HG03354 (cell line): ENCODE measurements around the gene TACC3.
"Not testable (repeated sequence)": the region's sequence is repeated elsewhere in the genome, so short reads cannot be mapped to it uniquely, and the experiment has no call there.

Experiments used
- ATAC-seq: cut with Tn5 transposase; IDR thresholded peaks from one replicate; pipeline ENCODE4 v1.9.1; 2021; ENCODE audit warnings: mild to moderate bottlenecking; ENCODE audit not compliant: unreplicated experiment, poor library complexity, severe bottlenecking

Gene TACC3

DNA sequence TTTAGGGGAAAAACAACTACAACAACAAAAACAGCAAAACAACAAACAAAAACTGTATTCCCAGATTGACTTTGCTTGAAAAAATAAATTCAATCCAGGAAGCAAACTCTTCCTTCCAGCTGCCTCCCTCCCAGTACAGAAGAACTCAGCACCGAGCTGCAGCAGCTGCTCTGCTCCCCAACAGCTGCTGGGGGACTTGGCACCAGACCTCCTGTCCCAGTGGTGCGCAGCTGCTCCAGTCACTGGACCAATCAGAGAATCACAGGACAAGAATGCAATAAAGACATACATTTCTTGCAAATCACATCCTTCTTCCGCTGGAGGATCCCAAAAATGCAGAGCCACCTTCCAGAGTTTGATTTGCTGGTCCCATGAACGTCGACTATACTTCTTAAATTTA, 25.4 kb upstream of the TACC3 start:
- no peak for ATAC-seq

DNA sequence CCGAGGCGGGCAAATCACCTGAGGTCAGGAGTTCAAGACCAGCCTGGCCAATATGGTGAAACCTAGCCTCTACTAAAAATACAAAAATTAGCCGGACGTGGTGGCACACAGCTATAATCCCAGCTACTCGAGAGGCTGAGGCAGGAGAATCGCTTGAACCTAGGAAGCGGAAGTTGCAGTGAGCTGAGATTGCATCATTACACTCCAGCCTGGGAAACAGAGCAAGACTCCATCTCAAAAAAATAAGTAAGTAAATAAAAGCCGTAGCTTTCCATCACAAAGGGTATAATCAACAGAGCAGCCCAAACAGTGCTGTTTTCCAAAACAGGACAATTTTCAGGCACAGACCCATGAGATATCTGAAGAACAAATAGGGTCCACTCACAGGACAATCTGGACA, 19.6 kb upstream of the TACC3 start:
- not testable (repeated sequence) for ATAC-seq

- ATAC-seq = no peak
Measured at GRCh38 chr4:1703867-1704266, 17.5 kb upstream of the TACC3 start.

- no peak for ATAC-seq
Measured at GRCh38 chr4:1705732-1706131, 15.6 kb upstream of the TACC3 start.

DNA sequence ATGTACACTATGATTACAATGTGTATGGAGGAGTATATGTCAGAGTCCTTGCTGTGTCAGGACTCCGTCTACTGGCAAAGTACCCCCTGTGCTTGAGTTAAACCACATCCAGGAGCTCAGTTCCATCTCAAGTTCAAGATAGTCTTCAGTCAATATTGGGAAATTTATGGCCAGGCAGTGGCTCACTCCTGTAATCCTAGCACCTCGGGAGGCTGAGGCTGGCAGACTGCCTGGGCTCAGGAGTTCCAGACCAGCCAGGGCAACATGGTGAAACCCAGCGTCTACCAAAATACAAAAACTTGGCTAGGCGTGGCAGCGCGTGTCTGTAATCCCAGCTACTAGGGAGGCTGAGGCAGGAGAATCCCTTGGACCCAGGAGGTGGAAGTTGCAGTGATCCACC, 15.0 kb upstream of the TACC3 start:
- no peak for ATAC-seq

- no peak for ATAC-seq
Measured at GRCh38 chr4:1708581-1708980, 12.7 kb upstream of the TACC3 start.

GRCh38 chr4:1711055-1711570, 10.2 kb upstream of the TACC3 start:
- no peak for ATAC-seq

- peak; percentile 9 for ATAC-seq
Measured at GRCh38 chr4:1711571-1712215, 9.6 kb upstream of the TACC3 start.

- peak; percentile 83 for ATAC-seq
Measured at GRCh38 chr4:1712216-1713002, 8.9 kb upstream of the TACC3 start, which contains the start of gene SLBP. Gene SLBP, minus strand, starts transcription at chr4:1712319. Its CDS starts 131 bp downstream, at chr4:1712188.

- ATAC-seq = peak; percentile 6
Measured at GRCh38 chr4:1713003-1713851, 8.1 kb upstream of the TACC3 start.

DNA sequence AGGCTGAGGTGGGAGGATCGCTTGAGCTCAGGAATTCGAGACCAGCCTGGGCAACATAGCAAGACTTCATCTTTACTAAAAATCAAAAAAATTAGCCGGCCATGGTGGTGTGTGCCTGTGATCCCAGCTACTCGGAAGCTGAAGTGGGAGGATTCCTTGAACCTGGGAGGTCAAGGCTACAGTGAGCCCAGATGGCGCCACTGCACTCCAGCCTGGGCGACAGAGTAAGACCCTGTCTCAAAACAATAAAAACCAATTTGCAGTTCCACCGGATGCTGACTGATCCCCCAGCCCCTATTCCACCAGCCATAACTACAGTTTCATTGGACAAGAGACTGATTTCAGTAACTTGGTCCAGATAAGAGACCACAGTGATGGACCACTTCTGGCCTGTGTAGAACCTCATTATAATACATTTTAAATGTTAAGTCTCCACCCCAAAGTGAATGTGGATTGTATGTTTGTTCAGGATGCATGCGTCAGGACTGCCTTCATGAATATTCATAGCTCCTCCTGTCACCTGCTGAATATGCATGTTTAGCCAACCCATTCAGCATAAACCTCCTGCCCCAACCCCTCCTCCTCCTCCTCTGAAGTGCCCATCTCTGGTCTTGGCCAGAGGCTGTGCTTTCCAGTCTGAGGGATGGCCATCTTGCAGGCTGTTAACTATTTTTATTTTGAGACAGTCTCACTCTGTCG, 6.9 kb upstream of the TACC3 start:
- no peak for ATAC-seq

DNA sequence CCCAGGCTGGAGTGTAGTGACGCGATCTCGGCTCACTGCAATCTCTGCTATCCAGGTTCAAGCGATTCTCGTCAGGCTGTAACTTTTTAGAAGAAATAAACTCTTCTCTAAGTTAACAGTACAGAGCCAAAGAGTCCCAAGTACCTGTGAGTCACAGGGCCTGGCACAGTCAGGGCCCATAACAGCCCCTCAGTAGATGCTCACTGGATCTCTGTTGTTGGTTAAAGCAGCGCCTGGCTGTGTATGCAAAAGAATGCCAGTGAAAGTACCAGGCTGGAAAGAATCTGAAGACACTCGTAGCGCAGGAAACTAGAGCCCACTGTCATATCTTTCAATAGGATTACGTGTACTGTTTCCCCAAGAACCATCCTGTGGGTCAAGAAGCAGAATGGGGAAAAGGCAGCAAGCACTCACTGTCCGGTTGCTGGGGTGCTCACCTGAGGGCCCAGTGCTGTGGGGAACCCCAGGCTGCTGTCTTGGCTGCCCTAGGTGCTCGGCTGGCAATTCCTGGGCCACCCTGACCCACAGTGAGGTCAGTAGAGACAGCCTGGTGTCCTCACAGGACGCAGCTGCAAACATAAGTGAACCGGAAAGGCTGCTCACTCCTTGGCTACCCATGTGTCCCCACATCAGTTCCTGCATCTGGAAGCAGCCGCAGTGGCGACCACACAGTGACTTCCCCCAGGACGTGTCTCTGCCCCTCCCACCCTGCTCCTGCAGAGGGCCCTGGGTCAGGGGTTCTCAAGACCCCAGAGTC, 6.1 kb upstream of the TACC3 start:
- no peak for ATAC-seq

DNA sequence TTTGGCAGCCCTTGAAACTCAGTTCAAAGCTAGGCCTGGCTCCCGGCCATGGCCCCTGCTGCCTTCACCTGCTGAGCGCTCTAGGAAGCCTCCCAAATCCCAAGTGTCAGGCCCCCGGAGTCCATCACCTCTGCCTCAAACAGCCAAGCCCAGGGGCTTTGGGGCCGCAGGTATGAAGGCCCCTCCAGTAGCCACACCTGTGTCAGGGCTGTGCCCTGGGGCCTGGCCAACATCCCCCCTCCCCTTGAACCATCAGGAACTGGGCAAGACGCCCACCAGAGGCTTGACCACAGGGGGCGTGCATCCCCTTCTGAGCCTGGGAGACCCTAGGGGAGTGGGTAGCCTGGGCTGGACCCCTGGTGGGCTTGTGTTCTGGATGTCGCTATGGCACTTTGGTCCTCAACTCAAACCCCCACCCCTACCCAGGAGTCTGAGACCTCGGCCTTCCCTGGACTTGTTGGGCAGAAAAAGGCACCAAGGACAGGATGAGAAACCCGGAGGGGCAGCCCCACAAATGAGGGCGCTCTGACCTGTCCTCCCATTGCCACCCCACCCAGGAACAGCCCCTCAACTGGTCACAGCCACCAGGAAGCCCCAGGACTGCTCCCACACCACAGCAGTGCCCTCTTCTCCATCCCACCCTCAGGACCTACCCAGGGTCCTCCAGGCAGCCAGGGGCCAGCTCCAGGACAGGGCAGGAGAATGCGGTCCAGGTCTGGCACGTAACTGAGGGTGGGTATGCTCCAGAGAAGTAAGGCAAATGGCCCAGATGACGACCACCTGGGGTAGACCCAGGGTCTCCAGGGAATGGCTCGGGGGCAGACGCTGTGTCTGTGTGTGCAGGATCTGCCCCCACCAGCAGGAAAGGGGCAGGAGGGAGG, 5.0 kb upstream of the TACC3 start:
- ATAC-seq = no peak

DNA sequence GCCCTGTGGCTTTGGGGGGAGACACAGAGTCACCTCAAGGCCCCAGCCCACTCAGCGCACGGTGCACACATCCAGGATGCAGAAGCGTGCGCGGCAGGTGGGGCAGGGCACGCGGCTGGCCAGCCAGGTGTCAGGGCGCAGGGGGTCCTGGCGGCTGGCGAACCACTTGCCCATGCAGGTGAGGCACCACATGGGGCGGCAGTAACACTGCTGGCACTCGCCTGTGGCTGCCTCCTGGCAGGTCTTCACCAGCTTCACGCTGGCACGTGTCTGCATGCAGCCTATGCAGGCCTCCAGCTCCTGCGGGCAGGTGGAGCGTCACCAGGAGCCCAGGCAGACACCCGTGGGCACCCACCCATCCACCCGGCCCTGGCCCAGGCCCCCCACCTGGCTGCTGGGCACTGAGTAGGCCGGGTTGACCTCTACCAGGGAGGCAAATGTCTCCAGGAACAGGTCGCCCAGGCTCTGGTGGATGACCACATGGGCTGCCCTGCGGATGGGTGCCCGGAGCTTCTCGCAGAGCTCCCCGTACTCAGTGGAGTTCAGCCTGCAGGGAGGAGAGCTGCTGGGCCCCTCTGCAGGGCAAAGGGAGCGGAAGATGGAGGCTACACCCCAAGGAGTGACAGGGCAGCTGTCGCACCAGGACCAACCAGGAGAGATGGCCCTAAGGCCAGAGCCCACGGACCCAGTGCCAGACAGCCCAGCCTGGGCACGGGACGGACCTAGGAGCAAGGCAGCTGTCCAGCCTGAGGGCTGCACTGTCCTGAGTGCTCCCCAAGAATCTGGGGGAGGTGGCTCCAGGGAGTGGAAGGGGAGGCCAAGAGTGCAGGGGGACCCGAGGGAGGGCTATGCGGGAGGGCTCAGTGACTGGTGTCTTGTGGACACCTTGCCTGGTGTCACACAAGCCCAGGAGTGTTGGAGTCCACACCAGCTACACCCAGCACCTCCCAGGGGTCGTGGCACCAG, 3.9 kb upstream of the TACC3 start:
- ATAC-seq = no peak

- no peak for ATAC-seq
Measured at GRCh38 chr4:1718095-1718850, 3.0 kb upstream of the TACC3 start.
